Tibial artery (tissue), 4 donors: Measurements from ENCODE around the gene VWA1.

Experiments
- DNase-seq, 2 donors: peaks; one replicate each; pipeline ENCODE4 v3.0.0-alpha.2; 2019
- H3K27ac ChIP-seq, 2 donors: fragments of 200-600 bp; sonication (generic) in 1 of 2; 1 replicate in 1 of 2; 2 replicates in 1 of 2; pipeline ENCODE4 v1.5.1; 2018 to 2019; ENCODE audit warnings: mild to moderate bottlenecking in 1 of 2
- H3K27me3 ChIP-seq, 2 donors: fragments of 200-600 bp; sonication (generic) in 1 of 2; one replicate each; pipeline versions ENCODE4 v1.5.1 to v1.6.0; 2016 to 2019
- H3K36me3 ChIP-seq, 3 donors: fragments of 200-600 bp; sonication (generic) in 2 of 3; one replicate each; pipeline ENCODE4 v1.5.1; 2016 to 2019; ENCODE audit warnings: mild to moderate bottlenecking in 2 of 3
- H3K4me1 ChIP-seq, 4 donors: fragments of 200-600 bp; sonication (generic) in 2 of 4; 1 replicate in 3 of 4; 2 replicates in 1 of 4; pipeline ENCODE4 v1.5.1; 2016 to 2019
- H3K4me3 ChIP-seq, 2 donors: fragments of 200-600 bp; sonication (generic) in 1 of 2; 1 replicate in 1 of 2; 2 replicates in 1 of 2; pipeline ENCODE4 v1.5.1; 2018 to 2019; ENCODE audit warnings: mild to moderate bottlenecking in 2 of 2
- H3K9me3 ChIP-seq, 3 donors: fragments of 200-600 bp; sonication (generic) in 1 of 3; one replicate each; pipeline ENCODE4 v1.5.1; 2016 to 2019
- CTCF ChIP-seq, 2 experiments: fragments of 200-600 bp in 1 of 2; fragments of 450-650 bp in 1 of 2; IDR thresholded peaks; one replicate each; pipeline ENCODE4 v1.5.1; 2017 to 2019; ENCODE audit warnings: antibody characterized with exemption in 2 of 2, mild to moderate bottlenecking in 1 of 2, moderate library complexity in 1 of 2
- intact Hi-C: fragments of 100-400 bp; cut with DNase I; formaldehyde crosslinking; loops from one replicate; pipeline ENCODE4 v1.15.0; 2023; ENCODE audit warnings: low total_unique reads

Gene VWA1

GRCh38 chr1:1489861-1490260, 54.4 kb downstream of the VWA1 start:
- Histone ChIP-seq H3K36me3 (peaks cover 49 to 100% (median 91%) of the 10 kb centered on the region in 3 donors), H3K9me3 (peaks cover 0 to 11% (median 9%) of the 10 kb centered on the region in 3 donors), H3K4me3 (no peak overlapping the region), H3K27me3 (no peaks in the 10 kb centered on the region), H3K4me1 (no peaks in the 10 kb centered on the region), H3K27ac (no peak overlapping the region)
- TF ChIP-seq CTCF (IDR thresholded peaks at IDR 0.05): no peak
- DNase-seq: no peak
- intact Hi-C loops: no loop called here

GRCh38 chr1:1490633-1491230, 55.2 kb downstream of the VWA1 start:
- Histone ChIP-seq H3K27me3 (no peaks in the 10 kb centered on the region), H3K36me3 (peaks cover 49 to 100% (median 92%) of the 10 kb centered on the region in 3 donors), H3K4me1 (no peaks in the 10 kb centered on the region), H3K27ac (no peak overlapping the region), H3K9me3 (peaks cover 0 to 11% (median 9%) of the 10 kb centered on the region in 3 donors), H3K4me3 (no peak overlapping the region)
- no peak for DNase-seq
- no peak for TF ChIP-seq CTCF (IDR thresholded peaks at IDR 0.05)
- intact Hi-C loops: no loop called here

- no peak for TF ChIP-seq CTCF (IDR thresholded peaks at IDR 0.05)
- peaks cover 0 to 11% (median 9%) of the 10 kb centered on the region in 3 donors for H3K9me3 ChIP-seq
- DNase-seq: no peak
- H3K36me3 ChIP-seq: peaks cover 45 to 97% (median 89%) of the 10 kb centered on the region in 3 donors
- H3K27me3 ChIP-seq: no peaks in the 10 kb centered on the region
- no peak overlapping the region for H3K27ac ChIP-seq
- no peak overlapping the region for H3K4me3 ChIP-seq
- no peaks in the 10 kb centered on the region for H3K4me1 ChIP-seq
- intact Hi-C loops: no loop called here
Observed at GRCh38 chr1:1491601-1492000, 56.1 kb downstream of the VWA1 start.
